ENCODE measurements around the gene THSD4.

THSD4 gene

DNA sequence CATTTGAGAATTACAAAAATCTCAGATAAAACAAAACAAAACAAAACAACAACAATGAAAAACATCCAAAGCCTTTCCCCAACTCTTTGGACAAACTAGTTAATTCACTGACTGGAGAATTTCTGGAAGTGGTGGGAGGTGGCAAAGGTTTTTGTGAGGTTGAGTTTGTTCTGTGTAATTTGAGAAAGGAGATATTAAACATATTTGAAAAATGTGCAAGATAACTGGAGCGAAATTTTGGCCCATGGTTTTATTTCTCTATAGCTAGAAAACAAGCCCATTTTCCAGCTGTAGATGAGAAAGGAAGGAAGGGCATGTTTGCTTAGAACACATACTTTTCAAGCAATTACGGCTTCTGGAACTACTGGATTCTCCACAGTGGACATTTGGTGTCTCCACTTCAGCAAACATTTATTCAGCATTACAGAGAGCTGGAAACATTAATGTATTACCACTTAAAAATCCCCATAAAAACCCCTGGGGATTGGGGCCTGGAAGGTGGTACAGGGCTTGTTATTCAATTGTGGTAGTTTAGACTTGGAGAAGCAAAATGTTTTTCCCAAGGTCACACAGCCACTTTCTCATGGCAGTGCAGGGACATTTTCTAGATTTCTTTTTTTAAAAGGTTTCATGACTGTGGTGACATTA, 135.8 kb downstream of the THSD4 start:
- H3K36me3 ChIP-seq (ENCODE audit: insufficient read depth, low read length) = no peaks in the 10 kb centered on the region
- no peak overlapping the region for H3K9ac ChIP-seq (ENCODE audit: low read length)
- H3K27ac ChIP-seq (ENCODE audit: low read depth, low read length, poor library complexity, severe bottlenecking) = no peak overlapping the region
- H3K4me1 ChIP-seq (ENCODE audit: insufficient read depth, low read length, severe bottlenecking) = no peaks in the 10 kb centered on the region
- 0 out of 2 replicates have a peak, but pooled peaks cover 4% of the 10 kb centered on the region for H3K27me3 ChIP-seq (ENCODE audit: insufficient read depth, low read length)
- no peaks in the 10 kb centered on the region for H3K79me2 ChIP-seq (ENCODE audit: insufficient read depth, low read length)
- no peaks in the 10 kb centered on the region for H3K9me2 ChIP-seq (ENCODE audit: low read depth, low read length)
- no peak overlapping the region for H3K4me3 ChIP-seq (ENCODE audit: low read depth, low read length, poor library complexity, severe bottlenecking)
- no peaks in the 10 kb centered on the region for H3F3A ChIP-seq (ENCODE audit: insufficient read depth, low read length)
- no peak overlapping the region for H3K4me2 ChIP-seq (ENCODE audit: low read length)
- H2AFZ ChIP-seq (ENCODE audit: low read length) = no peak overlapping the region
- TF ChIP-seq EZH2 (IDR thresholded peaks at IDR 0.05; ENCODE audit: borderline replicate concordance, low read length) = no peak
- TF ChIP-seq, protein P1, sequence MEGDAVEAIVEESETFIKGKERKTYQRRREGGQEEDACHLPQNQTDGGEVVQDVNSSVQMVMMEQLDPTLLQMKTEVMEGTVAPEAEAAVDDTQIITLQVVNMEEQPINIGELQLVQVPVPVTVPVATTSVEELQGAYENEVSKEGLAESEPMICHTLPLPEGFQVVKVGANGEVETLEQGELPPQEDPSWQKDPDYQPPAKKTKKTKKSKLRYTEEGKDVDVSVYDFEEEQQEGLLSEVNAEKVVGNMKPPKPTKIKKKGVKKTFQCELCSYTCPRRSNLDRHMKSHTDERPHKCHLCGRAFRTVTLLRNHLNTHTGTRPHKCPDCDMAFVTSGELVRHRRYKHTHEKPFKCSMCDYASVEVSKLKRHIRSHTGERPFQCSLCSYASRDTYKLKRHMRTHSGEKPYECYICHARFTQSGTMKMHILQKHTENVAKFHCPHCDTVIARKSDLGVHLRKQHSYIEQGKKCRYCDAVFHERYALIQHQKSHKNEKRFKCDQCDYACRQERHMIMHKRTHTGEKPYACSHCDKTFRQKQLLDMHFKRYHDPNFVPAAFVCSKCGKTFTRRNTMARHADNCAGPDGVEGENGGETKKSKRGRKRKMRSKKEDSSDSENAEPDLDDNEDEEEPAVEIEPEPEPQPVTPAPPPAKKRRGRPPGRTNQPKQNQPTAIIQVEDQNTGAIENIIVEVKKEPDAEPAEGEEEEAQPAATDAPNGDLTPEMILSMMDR (IDR thresholded peaks at IDR 0.05; ENCODE audit: low read length) = no peak
- no peaks in the 10 kb centered on the region for H3K9me3 ChIP-seq (ENCODE audit: low read length)
- no peaks in the 10 kb centered on the region for H4K20me1 ChIP-seq (ENCODE audit: insufficient read depth, low read length)

DNA sequence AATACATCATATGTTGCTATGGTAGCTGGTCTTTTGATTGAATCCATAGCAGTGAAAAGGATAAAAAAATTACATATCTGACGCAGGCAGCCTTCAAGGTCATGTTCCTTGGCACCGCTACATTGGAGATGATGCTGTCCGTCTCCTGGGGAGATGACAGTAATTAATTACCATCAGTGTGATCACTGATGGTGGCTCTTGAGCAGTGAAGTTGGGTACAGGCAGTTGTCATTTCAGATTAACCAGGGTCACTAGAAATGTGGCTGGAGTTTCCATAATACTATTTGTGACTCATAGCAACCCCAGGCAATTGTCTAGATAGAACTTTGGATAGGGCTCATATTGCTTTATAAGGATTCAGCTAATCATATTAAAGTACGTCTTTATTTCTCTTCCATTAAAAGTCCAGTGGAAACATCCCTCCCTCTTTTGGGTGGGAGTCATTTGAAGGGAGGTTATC, 136.3 kb downstream of the THSD4 start:
- no peak overlapping the region for H3K27ac ChIP-seq (ENCODE audit: low read depth, low read length, poor library complexity, severe bottlenecking)
- H3K9ac ChIP-seq (ENCODE audit: low read length) = no peak overlapping the region
- no peak overlapping the region for H3K4me3 ChIP-seq (ENCODE audit: low read depth, low read length, poor library complexity, severe bottlenecking)
- no peak overlapping the region for H2AFZ ChIP-seq (ENCODE audit: low read length)
- no peaks in the 10 kb centered on the region for H3K9me2 ChIP-seq (ENCODE audit: low read depth, low read length)
- no peaks in the 10 kb centered on the region for H3F3A ChIP-seq (ENCODE audit: insufficient read depth, low read length)
- H3K4me2 ChIP-seq (ENCODE audit: low read length) = no peak overlapping the region
- H3K4me1 ChIP-seq (ENCODE audit: insufficient read depth, low read length, severe bottlenecking) = no peaks in the 10 kb centered on the region
- H3K36me3 ChIP-seq (ENCODE audit: insufficient read depth, low read length) = no peaks in the 10 kb centered on the region
- no peaks in the 10 kb centered on the region for H4K20me1 ChIP-seq (ENCODE audit: insufficient read depth, low read length)
- H3K9me3 ChIP-seq (ENCODE audit: low read length) = no peaks in the 10 kb centered on the region
- H3K27me3 ChIP-seq (ENCODE audit: insufficient read depth, low read length) = 0 out of 2 replicates have a peak, but pooled peaks cover 4% of the 10 kb centered on the region
- TF ChIP-seq, protein P1 (IDR thresholded peaks at IDR 0.05; ENCODE audit: low read length) = no peak
- TF ChIP-seq EZH2 (IDR thresholded peaks at IDR 0.05; ENCODE audit: borderline replicate concordance, low read length) = no peak
- H3K79me2 ChIP-seq (ENCODE audit: insufficient read depth, low read length) = no peaks in the 10 kb centered on the region

DNA sequence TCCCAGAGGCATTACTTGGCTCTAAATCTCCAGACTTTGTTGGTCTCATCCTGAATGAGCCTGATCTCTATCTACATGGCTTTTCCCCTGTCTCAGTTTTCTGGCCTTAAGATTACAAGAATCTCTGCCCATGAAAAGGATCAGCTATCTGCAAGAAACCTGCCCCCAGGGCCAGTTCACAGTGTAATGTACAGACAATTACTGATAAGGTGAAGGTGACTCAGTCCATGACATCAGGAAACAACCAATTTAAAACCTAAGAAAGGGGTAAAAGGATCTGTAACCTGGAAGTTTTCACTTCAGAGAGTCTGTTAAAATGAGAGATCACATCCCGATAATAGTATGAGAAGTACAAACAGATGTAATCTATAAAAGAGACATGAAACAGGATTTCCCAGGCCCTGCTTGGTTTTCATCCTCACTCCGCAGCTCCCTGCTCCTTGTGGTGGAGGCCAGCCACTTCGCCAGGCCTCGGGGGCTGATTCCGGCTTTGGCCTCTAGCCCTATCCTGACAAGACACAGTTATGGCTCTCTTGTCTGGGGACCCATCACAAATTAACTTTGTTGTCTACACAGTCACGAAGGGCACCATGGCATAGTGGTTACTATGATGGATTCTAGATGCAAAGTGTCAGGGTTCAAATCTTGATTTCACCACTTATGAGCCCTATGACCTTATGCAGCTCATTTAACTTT, 136.9 kb downstream of the THSD4 start:
- no peaks in the 10 kb centered on the region for H3K9me2 ChIP-seq (ENCODE audit: low read depth, low read length)
- 0 out of 2 replicates have a peak, but pooled peaks cover 4% of the 10 kb centered on the region for H3K27me3 ChIP-seq (ENCODE audit: insufficient read depth, low read length)
- no peak overlapping the region for H3K9ac ChIP-seq (ENCODE audit: low read length)
- H3K9me3 ChIP-seq (ENCODE audit: low read length) = no peaks in the 10 kb centered on the region
- TF ChIP-seq, protein P1 (IDR thresholded peaks at IDR 0.05; ENCODE audit: low read length) = no peak
- TF ChIP-seq EZH2 (IDR thresholded peaks at IDR 0.05; ENCODE audit: borderline replicate concordance, low read length) = no peak
- no peaks in the 10 kb centered on the region for H4K20me1 ChIP-seq (ENCODE audit: insufficient read depth, low read length)
- no peak overlapping the region for H3K4me3 ChIP-seq (ENCODE audit: low read depth, low read length, poor library complexity, severe bottlenecking)
- H3F3A ChIP-seq (ENCODE audit: insufficient read depth, low read length) = no peaks in the 10 kb centered on the region
- no peaks in the 10 kb centered on the region for H3K4me1 ChIP-seq (ENCODE audit: insufficient read depth, low read length, severe bottlenecking)
- H2AFZ ChIP-seq (ENCODE audit: low read length) = no peak overlapping the region
- no peak overlapping the region for H3K4me2 ChIP-seq (ENCODE audit: low read length)
- no peak overlapping the region for H3K27ac ChIP-seq (ENCODE audit: low read depth, low read length, poor library complexity, severe bottlenecking)
- no peaks in the 10 kb centered on the region for H3K36me3 ChIP-seq (ENCODE audit: insufficient read depth, low read length)
- H3K79me2 ChIP-seq (ENCODE audit: insufficient read depth, low read length) = no peaks in the 10 kb centered on the region
